HG02623 (cell line): ENCODE measurements around the gene SPG11.
"Not testable (repeated sequence)": the region's sequence is repeated elsewhere in the genome, so short reads cannot be mapped to it uniquely, and the experiment has no call there.

Experiments
- ATAC-seq: cut with Tn5 transposase; IDR thresholded peaks from one replicate; pipeline ENCODE4 v1.9.1; 2021; ENCODE audit warnings: moderate library complexity; ENCODE audit not compliant: unreplicated experiment

The SPG11 gene

DNA sequence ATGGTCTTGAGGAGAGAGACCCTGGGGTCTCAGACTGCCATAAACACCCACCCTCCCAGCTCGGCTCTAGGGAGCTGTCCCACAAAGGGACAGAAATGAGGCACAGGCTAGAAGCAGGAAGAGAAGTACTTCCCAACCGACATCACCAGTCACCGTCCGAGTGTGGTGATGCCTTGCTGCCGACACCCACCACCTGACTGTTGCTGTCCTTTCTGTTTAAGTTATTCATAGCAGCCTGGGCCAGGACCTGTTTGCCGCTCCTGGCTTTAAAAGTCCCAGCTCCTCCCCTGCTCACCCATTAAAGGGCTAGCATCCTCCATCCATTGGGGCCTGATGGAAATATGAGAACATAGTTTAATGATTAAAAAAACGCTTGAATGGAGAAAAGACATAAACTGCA, 13.2 kb upstream of the SPG11 start:
- no peak for ATAC-seq

DNA sequence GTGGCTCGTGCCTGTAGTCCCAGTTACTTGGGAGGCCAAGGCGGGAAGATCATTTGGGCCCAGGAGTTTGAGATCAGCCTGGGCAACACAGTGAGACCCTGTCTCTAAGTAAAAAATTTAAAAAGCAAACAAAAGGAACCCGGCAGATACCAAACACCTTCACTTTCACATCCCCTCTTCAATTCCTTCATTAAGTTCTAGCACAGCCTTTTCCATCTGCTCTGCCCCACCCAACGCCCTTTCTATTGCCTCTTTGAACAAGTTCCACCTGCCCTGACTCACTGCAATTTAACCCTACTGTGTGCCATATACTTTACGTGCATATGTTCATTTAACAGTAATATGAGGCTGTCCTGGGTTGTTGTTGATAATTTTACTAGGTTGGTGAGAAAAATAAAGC, 12.4 kb upstream of the SPG11 start:
- no peak for ATAC-seq

GRCh38 chr15:44673639-44674038, 10.2 kb upstream of the SPG11 start:
- no peak for ATAC-seq

DNA sequence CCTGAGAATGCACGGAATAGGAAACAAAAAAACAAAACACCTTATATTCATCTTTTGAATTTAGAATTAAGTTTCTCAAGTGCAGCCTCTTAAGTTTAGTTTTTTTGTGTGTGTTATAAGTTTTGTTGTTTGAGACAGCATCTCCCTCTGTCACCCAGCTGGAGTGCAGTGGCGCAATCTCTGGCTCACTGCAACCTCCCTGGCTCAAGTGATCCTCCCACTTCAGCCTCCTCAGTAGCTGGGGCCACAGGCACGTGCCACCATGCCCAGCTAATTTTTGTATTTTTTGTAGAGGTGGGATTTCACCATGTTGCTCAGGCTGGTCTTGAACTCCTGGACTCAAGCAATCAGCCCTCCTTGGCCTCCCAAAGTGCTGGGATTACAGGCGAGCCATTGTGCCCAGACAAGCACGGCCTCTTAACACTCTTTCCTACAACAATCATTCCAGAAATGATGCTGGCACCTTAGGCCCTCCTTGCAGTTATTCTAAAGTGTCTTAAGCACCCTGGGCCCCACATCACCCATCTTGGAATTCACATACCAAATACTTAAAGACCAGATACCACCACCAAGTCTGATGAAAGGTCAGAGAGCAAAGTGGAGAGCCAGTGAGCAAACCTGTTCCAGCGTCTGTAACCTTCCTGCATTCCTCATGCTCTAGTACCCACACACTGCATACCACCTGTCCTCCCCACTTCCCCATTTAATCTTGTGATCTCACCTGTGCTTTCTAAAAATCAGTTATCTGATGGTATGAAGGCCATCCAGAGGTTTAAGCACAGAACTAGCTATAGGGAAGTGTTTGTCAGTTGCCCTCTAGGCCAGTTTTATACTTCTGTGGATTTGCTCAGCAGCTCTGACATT, 6.9 kb upstream of the SPG11 start:
- no peak for ATAC-seq

DNA sequence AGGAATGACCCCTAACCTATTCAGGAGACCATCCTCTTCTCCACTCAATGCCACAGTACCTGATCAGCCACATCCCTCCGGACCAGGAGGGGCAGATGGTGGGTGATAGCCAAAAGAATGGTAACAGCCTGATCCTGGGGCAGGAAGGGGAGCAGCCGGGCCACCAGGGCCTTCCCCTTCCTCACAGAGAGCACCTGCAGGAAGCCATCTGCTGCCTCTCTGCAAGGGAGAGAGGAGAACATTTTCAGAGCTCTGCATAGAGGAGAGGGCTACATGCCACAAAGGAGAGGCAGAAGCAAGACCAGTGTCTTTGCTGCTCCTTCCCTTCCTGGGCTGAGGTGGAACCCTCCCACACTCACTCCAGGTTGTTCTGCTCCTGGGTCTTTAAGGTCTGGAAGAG, 5.5 kb upstream of the SPG11 start:
- no peak for ATAC-seq

DNA sequence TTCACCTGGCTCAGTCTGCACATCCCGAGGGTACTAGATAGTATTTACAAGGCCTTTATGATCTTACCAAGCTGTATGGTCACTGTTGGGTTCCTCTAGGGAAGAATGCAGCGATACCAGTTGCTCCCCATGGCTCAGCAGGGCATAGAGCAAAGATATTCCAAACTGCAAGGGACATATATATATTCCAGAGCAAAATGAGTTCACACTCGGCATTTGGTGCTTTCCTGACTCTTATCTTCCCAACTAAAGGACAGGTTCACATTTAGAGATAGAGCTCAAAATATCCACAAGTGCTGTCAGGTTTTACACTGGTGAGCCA, 3.5 kb upstream of the SPG11 start:
- no peak for ATAC-seq

- no peak for ATAC-seq
Measured at GRCh38 chr15:44666210-44667038, 3.0 kb upstream of the SPG11 start.

DNA sequence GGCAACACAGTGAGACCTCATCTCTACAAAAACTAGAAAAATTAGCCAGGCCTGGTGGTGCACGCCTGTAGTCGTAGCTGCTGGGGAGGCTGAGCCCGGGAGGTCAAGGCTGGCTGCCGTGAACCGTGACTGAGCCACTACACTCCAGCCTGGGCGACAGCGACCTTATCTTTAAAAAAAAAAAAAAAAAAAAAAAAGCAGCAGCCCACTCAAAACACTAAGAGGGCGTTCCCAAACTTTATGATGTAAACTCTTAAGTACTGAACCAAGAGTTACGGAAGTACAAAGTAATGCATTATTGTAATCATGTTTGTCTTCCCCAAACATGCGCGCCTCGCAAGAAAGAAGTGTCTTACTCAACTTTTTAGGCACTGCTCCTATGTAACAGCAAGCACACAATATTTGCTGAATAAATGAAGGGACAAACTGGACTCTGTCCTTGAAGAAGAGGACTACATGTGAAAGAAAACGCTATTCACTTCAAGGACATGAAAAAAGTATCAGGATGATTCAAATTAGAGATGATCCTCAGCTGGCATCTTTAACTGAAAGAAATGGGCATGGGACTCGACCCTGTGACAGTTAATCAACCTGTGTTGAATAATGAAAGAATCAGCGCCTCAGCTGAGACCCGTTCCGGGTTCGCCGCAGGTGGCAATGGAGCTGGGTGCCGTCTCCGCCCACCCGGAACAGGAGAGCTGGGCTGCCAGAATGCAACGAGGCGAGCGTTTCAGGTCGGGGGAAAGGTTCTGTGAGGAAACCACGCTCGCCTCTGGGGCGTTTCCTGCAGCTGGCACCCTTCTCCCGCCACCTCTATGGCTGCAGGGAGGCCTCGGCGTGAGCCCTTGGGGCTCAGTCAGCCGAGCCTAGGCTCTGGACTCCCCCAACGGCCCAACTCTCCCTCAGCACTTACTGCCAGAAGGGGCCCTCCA, 718 bp downstream of the SPG11 start:
- ATAC-seq = peak; percentile 35

- ATAC-seq = no peak
Measured at GRCh38 chr15:44661576-44661975, 1.9 kb downstream of the SPG11 start.

GRCh38 chr15:44659056-44659455, 4.4 kb downstream of the SPG11 start:
- ATAC-seq = no peak

DNA sequence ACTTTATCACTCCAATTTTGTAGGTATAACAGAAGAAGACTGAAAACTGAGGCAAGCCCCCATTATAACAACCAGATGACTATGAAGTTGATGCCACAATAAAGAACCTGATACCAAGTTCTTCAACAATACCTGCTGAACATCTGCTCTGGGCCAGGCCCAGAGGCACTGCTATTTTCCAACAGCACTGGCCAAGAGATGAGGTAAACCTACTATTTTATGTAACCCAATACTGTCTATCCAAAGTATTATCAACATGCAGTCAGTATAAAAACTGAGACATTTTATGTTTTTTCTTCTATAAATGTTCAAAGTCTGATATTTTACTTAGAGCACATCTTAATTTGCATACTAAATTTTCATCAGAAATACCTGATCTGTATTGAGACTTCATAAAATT, 6.1 kb downstream of the SPG11 start:
- ATAC-seq = no peak

DNA sequence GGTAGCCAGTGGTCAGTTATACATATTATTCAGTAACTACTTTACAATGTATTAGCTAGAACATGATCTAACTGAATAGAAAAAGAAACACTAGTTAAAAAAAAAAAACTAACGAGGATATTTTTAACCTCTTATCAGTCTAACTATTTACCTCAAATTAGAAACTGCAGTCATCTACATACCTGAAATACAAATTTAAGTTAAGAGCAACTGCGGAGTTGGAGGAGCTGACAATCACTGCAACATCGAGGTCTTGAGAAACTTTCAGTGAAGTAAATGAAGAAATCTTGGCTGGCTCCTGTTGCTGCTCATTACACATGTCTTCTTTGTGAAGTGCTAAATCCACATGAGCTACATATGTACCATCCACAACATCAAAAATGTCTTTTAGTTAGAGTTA, 6.5 kb downstream of the SPG11 start:
- no peak for ATAC-seq

GRCh38 chr15:44656298-44656697, 7.2 kb downstream of the SPG11 start:
- ATAC-seq = no peak

DNA sequence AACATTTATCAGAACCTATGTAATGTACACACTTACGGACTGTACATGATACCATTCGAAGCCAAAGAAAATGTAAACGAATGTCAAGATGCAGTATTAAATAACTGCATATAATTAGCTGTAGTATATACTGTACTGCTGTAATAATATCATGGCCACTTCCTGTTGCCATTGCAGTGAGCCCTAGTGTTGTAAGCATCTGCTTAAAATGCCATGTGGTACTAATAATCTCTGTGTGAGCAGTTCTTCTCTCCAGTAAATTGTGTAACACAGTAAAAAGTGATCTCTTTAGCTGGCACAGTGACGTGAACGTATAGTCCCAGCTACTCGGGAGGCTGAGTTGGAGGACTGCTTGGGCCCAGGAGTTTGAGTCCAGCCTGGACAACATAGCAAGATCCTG, 8.6 kb downstream of the SPG11 start:
- ATAC-seq = no peak

- ATAC-seq = no peak
Measured at GRCh38 chr15:44647637-44648036, 15.8 kb downstream of the SPG11 start.

DNA sequence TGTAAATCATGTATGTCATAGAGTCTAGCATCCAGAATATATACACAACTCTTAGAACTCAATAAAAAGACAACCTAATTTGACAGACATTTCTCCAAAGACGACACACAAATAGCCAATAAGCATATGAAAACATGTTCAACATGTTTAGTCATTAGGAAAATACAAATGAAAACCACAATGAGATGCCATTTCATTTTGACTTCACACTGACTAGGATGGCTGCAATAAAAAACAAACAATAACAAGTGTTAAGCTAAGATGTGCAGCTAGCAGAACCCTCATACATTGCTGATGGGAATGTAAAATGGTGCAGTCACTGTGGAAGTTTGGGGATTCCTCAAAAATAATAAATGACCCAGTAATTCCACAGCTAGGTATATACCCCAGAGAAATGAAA, 16.4 kb downstream of the SPG11 start:
- no peak for ATAC-seq

DNA sequence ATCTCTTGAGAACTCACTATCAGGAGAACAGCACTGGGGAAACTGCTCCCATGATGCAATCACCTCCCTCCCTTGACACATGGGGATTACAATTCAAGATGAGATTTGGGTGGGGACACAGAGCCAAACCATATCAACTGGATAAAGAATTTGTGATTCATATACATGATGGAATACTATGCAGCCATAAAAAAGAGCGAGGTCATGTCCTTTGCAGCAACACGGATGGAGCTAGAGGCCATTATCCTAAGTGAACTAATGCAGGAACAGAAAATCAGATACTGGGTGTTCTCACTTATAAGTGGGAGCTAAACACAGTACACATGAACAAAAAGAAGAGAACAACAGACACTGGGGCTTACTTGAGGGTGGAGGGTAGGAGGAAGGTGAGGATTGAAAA, 17.0 kb downstream of the SPG11 start:
- ATAC-seq = no peak

GRCh38 chr15:44641651-44642050, 21.8 kb downstream of the SPG11 start:
- no peak for ATAC-seq

DNA sequence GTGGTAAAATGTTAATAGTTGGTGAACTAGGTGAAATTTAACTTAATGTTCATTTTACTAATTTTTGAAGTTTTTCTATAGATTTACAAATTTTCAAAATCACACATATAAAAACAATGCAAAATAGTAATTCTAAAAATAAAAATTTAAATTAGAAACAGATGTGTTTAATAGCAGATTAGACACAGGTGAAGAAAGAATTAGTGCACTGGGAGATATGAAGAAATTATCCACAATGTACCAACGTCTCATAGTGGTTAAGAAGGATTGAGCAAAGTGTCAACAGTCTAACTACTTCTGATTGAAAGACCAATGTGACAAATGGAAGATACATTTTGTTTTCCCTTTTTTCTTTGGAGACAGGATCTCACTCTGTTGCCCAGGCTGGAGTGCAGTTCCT, 26.5 kb downstream of the SPG11 start:
- no peak for ATAC-seq

- no peak for ATAC-seq
Measured at GRCh38 chr15:44633603-44634002, 29.9 kb downstream of the SPG11 start.

DNA sequence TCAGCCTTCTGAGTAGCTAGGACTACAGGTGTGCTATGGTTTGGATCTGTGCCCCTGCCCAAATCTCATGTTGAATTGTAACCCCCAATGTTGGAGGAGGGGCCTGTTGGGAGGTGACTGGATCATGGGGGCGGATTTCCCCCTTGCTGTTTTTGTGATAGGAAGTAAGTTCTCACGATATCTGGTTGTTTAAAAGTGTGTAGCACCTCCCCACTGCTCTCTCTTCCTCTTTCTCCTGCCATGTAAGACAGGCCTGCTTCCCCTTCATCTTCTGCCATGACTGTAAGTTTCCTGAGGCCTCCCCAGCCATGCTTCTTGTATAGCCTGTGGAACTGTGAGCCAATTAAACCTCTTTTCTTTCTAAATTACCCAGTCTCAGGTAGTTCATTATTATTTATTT, 38.2 kb downstream of the SPG11 start:
- ATAC-seq = not testable (repeated sequence)
